NCI-H460 (cell line): ENCODE results near the gene FBXO33. TPM values are rescaled to one million over a fixed set of nuclear protein-coding genes. Genes with fewer than 3 reads are reported as not detected.

ENCODE experiments used
- DNase-seq: peaks from one replicate; pipeline ENCODE4 v3.0.0-alpha.2; 2016; ENCODE audit warnings: low read depth; ENCODE audit errors: extremely low read depth
- polyA plus RNA-seq: library from polyadenylated mRNA; depleted of rRNA; stranded (reverse); fragments of >200 nt; gene quantifications from 2 replicates; pipeline ENCODE4 v1.2.3, GENCODE V29; 2014; cell fraction: nucleus; rRNA removed
- total RNA-seq: library from RNA; depleted of rRNA; stranded (reverse); fragments of >200 nt; shearing (Covaris generic); gene quantifications from 2 replicates; pipeline ENCODE4 v1.2.3, GENCODE V29; 2014; rRNA removed

The FBXO33 gene, protein sequence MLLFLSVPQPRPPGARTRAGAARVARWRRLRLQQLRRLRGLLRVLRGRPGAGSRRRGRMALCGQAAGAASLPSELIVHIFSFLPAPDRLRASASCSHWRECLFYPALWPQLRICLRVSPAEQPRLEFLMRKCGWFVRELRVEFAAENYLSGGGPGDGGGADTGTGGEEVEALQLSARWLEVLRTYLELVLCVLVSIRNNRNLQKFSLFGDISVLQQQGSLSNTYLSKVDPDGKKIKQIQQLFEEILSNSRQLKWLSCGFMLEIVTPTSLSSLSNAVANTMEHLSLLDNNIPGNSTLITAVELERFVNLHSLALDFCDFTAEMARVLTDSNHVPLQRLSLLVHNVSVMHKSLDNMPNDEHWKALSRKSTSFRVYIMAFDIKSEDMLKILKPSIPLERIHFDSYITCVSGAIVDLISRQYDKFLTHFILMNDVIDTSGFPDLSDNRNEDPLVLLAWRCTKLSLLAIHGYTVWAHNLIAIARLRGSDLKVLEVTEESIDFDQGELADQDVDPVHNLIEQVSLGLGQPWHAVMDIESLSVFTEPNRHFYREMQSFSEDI
- total RNA-seq, result 12.6 and 14.0 TPM in 2 replicates
- polyA plus RNA-seq, result 12.8 and 15.1 TPM in 2 replicates

- DNase-seq, result peak; percentile 94
Measured at GRCh38 chr14:39432179-39432618, at the start of gene FBXO33. TSS of gene FBXO33 (minus strand) at chr14:39432433. CDS start at chr14:39432162, 271 bp downstream.

DNA sequence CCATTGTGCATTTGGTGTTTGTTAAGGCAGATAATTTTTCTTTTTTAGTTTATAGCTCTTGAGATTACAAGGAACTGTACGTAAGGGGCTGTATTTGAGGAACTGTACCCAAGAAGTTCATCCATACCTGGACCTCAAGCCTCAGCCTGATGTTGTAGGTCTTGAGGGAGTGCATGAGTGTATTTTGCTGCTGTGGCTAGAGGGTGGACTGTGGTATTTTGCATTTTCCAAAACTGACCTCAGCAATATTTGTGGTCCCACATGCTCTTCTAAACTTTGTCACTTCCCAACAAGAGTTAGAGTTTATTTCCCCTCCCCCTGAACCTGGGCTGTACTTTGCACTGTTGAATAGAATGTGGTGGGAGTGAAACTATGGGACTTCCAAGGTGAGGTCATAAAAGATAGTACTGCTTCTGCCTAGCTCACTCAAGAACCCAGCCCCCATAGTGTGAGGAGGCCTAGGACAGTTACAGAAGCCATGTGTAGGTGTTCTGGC, 42.2 kb upstream of the FBXO33 start:
- DNase-seq, result no peak

GRCh38 chr14:39472078-39472477, 39.8 kb upstream of the FBXO33 start:
- no peak for DNase-seq

GRCh38 chr14:39469094-39469710, 37.0 kb upstream of the FBXO33 start:
- no peak for DNase-seq

GRCh38 chr14:39467889-39468524, 35.8 kb upstream of the FBXO33 start:
- peak; percentile 45 for DNase-seq

GRCh38 chr14:39459795-39460478, 27.7 kb upstream of the FBXO33 start:
- DNase-seq, result no peak

DNA sequence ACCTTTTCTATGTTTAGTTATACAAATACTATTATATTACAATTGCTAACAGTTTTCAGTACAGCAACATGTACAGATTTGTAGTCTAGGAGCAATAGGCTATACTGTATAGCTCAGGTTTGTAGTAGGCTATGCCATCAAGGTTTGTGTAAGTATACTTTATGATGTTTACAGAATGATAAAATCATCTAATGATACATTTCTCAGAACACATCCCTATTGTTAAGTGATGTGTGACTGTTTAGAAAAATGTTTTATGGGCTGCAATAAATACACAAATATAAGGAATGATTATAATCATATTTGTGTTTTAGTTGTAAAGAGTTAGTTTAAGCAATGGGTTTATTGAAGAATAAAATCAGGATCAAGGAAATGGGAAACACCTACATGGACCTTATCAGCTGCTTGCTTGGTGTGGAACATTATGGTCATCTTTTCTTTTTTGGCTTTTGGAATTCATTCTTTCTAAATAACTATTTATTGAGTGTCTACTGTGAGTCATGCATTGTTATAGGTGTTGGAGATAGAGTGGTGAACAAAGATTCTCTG, 24.5 kb upstream of the FBXO33 start:
- DNase-seq, result no peak

DNA sequence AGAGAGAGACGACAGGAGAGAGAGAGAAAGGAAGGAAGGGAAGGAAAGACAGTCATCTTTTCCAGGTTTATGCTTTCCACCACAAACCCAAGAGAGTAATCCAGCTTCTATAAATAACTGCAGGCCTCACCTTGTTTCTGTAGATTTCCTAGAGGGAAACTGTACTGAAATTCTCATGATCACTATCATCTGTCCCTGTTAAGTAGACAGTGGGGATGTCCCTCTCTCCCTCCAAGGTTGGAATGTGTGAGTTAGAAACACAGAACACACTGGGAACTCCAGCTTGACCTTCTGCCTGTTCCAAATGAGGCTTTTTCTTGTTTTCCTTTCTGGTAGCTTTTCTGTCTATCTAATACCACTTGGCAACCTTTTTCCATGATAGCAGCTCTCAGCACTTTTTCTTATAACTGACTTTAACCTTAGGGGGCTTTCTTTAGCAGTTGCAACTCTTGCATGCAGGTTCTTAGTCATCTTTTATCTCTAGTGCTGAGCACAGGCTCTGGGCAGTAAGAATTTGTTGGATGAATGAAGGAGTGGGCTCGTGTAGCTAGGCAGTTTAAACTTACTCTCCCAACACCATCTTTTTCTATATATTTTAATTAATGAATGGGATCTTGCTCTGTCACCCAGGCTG, 22.8 kb upstream of the FBXO33 start:
- DNase-seq, result no peak

DNA sequence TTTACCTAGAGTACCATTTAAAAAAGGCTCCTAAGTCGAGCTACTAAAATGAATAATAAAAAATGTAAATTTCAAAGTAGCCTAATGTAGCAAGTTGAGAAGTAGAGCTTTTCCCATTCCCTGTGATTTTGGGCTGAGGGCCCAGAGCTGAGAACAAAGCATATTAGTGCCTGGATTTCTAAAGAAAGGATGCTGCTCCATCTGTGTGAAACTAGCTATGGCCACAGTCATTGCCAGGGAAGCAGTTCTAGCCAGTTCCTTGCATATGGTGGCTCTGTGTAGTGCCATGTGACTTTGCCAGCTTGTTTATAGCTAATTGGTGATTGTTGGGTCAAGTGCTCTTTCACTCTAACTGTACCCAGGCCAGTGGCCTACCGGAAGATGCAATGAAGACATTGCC, 20.4 kb upstream of the FBXO33 start:
- no peak for DNase-seq

DNA sequence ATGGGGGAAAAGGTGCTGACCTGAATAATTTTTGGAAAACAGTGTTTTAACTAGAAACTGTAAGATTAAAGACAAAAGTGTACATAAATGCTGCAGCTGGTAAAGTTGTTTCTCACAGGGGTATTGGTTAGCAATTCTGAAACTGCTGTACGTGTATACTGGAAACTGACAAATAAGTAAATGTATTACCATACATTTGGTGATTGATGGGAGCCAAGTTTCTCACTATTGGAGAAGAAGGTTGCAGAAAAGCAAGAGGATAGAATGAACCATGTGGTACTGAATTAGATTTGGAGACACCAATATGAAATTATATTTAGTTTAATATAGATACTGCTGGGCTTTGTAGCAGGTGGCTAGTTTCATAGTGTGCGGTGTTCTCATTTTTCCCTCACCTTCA, 19.6 kb upstream of the FBXO33 start:
- no peak for DNase-seq

- DNase-seq, result no peak
Measured at GRCh38 chr14:39447175-39447661, 15.0 kb upstream of the FBXO33 start.

DNA sequence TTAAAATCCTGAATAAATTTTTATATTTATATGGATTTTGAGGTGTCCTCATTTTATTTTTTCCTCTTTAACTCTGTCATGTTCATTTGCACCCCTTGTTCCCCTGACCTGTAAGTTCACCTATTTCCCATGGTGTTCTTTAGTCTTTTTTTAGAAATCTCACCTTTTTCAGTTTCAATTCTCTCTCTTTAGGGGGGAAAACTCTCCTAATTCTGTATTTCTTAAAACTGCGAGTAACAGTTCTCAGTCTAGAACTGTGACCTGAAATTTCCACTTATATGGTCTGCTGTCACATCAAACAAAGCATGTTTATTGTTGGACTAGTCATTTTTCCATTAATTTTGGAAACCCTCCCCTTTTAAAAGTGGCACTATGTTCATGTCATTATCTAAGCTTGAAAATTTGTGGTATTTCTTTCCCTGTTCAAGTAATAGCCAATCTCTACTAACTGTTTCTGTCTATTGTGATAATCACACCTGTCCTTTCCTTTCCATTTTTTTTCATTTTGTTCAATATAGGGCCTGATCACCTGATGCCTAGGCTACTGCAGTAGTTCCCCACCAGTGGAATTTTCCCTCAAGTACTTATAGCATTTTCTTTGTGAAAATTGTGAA, 14.0 kb upstream of the FBXO33 start:
- DNase-seq, result no peak

DNA sequence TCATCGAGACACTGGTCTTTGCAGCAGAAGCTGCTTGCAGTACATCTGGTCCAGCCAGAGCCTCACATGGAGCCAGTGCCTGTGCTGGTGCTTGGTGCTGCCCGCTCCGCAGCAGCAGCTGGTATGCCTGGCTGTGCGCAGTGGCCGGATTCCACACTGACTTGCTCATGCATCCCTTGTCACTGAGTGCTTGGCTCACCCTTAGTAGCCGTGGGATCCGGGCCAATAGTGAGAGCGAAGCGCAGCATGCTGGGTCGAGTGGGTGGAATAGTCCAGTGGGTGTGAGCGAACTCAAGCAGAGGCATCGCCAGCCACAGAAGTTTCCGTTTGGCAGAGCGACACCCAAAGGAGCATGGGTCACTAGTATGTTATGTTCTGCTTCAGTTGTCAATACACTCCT, 10.1 kb upstream of the FBXO33 start:
- no peak for DNase-seq

DNA sequence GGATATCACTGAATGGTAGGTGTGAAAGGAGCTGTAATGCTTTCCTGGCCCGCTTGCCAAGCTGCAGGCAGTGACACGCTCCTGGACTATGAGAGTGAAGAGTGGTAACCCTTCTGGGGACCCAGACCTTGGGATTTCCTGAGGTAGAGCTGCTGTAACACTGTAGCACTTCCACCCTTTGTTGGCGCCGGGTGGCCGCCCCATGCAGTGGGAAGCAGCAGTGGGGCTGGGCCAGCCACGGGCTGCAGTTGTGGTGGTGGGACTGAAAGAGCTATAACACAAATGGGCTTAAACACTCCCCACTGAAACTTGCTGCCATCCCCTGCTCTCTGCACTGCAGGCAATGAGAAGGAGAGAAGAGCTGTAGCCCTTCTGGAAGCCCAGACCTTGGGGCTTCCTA, 9.6 kb upstream of the FBXO33 start:
- DNase-seq, result no peak

DNA sequence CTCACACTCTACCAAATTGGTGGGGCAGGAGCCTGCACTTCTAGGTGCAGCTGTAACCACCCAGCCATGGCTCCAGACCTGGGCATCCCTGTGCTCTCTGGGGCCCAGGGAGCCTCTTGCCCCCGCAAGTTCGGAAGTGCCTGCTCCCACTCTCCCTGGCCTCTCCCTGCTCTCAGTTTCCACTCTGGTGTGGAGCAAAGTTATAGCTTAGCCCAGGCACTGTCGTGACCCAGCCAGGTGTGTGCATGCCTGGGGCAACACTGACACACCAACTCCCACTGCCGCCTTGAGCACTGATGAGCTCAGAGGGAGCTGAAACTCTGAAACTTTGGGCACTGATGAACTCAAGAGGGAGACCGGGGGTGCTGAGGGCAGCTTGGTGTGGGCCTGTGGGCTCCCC, 8.7 kb upstream of the FBXO33 start:
- DNase-seq, result no peak

DNA sequence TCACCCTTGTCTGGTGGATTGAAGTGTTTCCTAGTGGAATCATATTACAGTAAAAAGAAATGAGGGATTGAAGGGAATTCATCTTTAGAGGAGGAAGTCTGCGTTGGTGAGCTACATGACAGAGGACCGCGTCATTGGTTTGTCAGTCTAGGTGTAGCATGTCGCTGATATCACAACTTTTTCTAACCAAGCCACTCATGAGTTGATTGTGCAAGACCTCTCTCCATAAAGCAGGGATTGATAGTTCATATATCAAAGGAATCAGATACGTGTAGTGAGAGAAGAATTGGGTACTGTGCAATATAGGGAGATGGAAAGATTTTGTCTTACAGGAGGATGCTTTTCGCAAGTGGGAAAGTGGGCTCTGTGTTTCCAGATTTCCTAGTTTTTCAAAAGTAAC, 3.0 kb upstream of the FBXO33 start:
- no peak for DNase-seq

GRCh38 chr14:39434401-39434800, 2.2 kb upstream of the FBXO33 start:
- DNase-seq, result no peak

DNA sequence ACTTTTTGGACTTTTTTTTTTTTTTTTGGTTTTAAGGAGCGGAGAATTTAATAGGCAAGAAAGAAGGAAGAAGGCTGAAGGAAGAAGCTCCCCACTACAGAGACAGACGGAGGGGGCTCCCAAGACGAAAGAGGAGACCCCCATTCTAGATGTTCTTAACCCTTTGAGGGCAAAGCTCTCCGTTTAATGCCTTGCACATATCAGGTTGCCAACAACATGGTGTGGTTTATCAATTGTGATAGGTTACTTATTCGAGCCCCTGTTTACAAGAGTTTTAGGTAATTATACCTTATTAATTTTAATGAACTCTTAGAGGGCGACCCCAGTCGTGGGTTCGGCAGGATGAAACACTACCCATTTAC, 1.2 kb upstream of the FBXO33 start:
- no peak for DNase-seq
